ENCODE data around the gene ISOC2.

GRCh38 chr19:55460670-55461258, 678 bp downstream of the ISOC2 start:
- TF ChIP-seq CTCF (conservative IDR thresholded peaks at IDR 0.05; ENCODE audit: low read length) (no peak), EZH2phosphoT487 (IDR thresholded peaks at IDR 0.05; ENCODE audit: borderline replicate concordance) (no peak)
